ENCODE results near the gene CKMT2. TPM values are rescaled to one million over a fixed set of nuclear protein-coding genes. Genes with fewer than 3 reads are reported as not detected.
A peak's percentile ranks its signal among the peaks of the same experiment; 100 is the strongest.

Gene CKMT2
- total and polyA plus RNA-seq, 8 donors, result 1.5 to 6.0 (median 4.8) TPM

DNA sequence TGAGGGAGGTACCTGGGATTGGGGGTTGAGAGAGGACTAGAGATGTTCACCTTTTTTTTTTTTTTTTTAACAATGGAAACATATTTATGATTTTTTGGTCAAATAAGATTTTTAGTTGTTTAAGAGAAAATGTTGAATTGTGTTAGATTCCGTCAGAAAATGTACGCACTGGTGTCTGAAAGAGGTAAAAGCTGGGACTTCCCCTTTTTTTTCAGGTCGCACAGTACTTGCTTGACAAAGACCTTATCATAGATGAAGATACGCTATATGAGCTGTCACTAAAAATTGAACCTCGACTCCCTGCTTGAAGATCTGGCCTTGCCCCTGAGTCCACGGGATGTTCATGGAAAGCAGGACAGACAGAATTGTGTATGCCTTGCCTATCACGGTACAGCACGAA is 7.7 kb upstream of the CKMT2 start:
- no peaks in the 10 kb centered on the region for H3K9me3 ChIP-seq
- intact Hi-C loops (cut with DNase I), result no loop called here
- H3K36me3 ChIP-seq, result no peaks in the 10 kb centered on the region
- no peaks in the 10 kb centered on the region for H3K4me1 ChIP-seq
- TF ChIP-seq, protein P1, sequence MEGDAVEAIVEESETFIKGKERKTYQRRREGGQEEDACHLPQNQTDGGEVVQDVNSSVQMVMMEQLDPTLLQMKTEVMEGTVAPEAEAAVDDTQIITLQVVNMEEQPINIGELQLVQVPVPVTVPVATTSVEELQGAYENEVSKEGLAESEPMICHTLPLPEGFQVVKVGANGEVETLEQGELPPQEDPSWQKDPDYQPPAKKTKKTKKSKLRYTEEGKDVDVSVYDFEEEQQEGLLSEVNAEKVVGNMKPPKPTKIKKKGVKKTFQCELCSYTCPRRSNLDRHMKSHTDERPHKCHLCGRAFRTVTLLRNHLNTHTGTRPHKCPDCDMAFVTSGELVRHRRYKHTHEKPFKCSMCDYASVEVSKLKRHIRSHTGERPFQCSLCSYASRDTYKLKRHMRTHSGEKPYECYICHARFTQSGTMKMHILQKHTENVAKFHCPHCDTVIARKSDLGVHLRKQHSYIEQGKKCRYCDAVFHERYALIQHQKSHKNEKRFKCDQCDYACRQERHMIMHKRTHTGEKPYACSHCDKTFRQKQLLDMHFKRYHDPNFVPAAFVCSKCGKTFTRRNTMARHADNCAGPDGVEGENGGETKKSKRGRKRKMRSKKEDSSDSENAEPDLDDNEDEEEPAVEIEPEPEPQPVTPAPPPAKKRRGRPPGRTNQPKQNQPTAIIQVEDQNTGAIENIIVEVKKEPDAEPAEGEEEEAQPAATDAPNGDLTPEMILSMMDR (IDR thresholded peaks at IDR 0.05), result no peak
- H3K27me3 ChIP-seq, result no peaks in the 10 kb centered on the region
- no peak for ATAC-seq
- H3K27ac ChIP-seq, result no peak overlapping the region
- no peak overlapping the region for H3K4me3 ChIP-seq
- DNase-seq, result no peak

DNA sequence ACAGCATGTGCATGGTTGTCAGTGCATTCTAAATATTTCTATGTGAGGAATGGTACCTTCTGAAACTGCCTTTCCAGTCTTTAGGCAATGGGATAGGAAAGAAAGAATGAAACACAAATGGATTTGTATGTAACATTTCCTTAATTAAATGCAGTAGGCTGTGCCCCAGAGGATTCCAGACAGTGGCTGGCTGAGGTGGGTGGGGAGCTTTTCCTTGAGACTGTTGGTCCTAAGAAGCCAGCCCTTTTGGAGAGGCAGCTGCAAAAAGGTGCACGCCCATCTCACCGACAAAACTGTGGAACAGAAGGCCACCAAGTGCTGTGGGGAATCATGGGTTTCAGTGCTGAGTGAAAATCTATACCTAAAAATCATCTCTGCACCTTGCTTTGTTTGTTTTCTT is 6.8 kb upstream of the CKMT2 start:
- no peak overlapping the region for H3K27ac ChIP-seq
- H3K9me3 ChIP-seq, result no peaks in the 10 kb centered on the region
- no peak for ATAC-seq
- no peaks in the 10 kb centered on the region for H3K27me3 ChIP-seq
- no peak overlapping the region for H3K4me3 ChIP-seq
- intact Hi-C loops (cut with DNase I), result no loop called here
- no peaks in the 10 kb centered on the region for H3K4me1 ChIP-seq
- DNase-seq, result no peak
- no peaks in the 10 kb centered on the region for H3K36me3 ChIP-seq
- TF ChIP-seq, protein P1 (IDR thresholded peaks at IDR 0.05), result no peak

DNA sequence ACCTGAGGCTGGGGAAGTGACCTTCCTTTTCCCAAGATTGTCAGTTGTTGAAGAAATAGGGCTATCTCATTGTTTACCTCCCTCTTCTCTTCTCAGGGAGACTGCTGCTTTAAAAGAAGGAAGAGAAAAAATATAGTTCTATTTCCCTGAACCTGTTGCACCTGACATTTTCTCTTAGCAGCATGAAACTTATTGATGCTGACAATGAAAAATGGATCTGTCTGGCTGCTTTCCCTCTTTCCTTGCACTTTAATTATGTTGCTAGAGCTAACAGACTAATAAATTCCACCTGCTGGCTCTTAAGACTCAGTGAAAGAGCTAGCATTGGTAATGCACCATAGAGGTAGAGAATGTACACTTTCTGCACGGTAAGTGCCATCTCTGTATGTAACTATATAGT is 6.2 kb upstream of the CKMT2 start:
- DNase-seq (no peak), ATAC-seq (no peak)
- Histone ChIP-seq H3K27me3 (no peaks in the 10 kb centered on the region), H3K27ac (no peak overlapping the region), H3K9me3 (no peaks in the 10 kb centered on the region), H3K36me3 (no peaks in the 10 kb centered on the region), H3K4me3 (no peak overlapping the region), H3K4me1 (no peaks in the 10 kb centered on the region)
- intact Hi-C loops (cut with DNase I), result no loop called here
- TF ChIP-seq, protein P1 (IDR thresholded peaks at IDR 0.05), result no peak

DNA sequence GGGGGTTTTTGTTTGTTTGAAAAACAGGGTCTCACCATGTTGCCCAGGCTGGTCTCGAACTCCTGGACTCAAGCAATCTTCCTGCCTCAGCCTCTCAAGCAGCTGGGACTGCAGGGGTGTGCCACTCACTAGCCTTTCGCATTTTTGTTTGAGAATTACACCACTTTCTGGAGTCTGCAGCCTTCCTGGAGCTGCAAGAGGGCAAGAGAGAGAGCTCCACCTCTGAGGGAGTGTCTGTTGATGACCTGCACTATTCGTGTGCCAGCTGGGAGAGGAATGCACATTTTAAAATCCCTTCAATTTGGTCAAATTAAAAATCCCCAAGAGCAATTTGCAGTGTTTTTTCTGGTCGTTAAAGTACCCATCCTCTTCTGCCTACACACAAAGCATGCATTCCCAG is 5.0 kb upstream of the CKMT2 start:
- Histone ChIP-seq H3K27me3 (no peaks in the 10 kb centered on the region), H3K4me3 (no peak overlapping the region), H3K36me3 (no peaks in the 10 kb centered on the region), H3K27ac (no peak overlapping the region), H3K4me1 (no peaks in the 10 kb centered on the region), H3K9me3 (no peaks in the 10 kb centered on the region)
- TF ChIP-seq, protein P1 (IDR thresholded peaks at IDR 0.05), result no peak
- DNase-seq (no peak), ATAC-seq (peak; percentile 29)
- intact Hi-C loops (cut with DNase I), result no loop called here

DNA sequence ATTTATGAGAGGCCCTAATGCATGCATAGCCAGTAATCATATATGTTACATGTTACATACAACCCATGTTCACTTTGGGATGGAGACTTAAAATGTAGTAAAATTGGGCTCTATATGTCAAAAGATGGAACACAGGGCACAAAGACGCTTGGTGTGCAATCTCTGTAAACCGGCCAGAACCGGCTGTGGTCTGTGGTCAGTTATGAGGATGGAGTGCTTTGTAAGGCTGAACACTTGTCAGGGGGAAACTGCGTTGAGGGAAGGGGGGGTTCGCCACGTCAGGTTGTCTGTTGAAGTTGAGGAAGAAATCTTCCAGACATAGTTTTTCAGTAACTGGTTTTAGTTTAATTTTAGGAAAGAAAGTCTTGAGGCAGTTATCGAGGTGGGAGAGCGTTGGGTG is 2.7 kb upstream of the CKMT2 start:
- Histone ChIP-seq H3K36me3 (no peaks in the 10 kb centered on the region), H3K27ac (no peak overlapping the region), H3K4me1 (peaks cover 0 to 4% of the 10 kb centered on the region in 2 donors), H3K27me3 (no peaks in the 10 kb centered on the region), H3K4me3 (no peak overlapping the region), H3K9me3 (no peaks in the 10 kb centered on the region)
- TF ChIP-seq, protein P1 (IDR thresholded peaks at IDR 0.05), result no peak
- no peak for ATAC-seq
- intact Hi-C loops (cut with DNase I), result no loop called here
- no peak for DNase-seq
